22Rv1 (cell line): Measurements from ENCODE around the gene GDI1.

Experiments used
- ZFX ChIP-seq: fragments of 450-650 bp; IDR thresholded peaks from 2 replicates; pipeline ENCODE4 v1.6.1; 2017; ENCODE audit warnings: antibody characterized with exemption, borderline replicate concordance
- TF ChIP-seq, protein P1 (sequence below): fragments of 450-650 bp; IDR thresholded peaks from 2 replicates; pipeline ENCODE4 v1.5.1; 2017; ENCODE audit warnings: mild to moderate bottlenecking

DNA sequence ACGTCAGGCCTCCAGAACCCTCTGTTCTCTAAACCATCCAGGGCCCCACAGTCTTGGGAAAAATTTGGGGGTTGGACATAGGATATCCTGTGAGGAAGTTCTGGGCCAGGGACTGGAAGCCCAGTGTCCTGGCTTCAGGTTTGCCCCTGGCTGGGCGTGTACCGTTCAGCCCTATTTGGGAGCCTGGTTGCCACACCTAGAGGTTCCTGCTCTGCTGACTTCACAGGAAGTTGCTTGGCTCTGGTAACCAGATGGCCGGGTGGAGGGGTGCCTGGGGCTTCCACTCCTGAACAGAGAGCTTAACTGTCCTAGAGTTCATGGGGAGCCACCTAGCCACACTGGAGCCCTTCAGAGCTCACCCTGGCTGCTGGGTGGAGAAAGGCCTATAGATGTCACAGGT, 24.5 kb upstream of the GDI1 start:
- TF ChIP-seq, protein P1, sequence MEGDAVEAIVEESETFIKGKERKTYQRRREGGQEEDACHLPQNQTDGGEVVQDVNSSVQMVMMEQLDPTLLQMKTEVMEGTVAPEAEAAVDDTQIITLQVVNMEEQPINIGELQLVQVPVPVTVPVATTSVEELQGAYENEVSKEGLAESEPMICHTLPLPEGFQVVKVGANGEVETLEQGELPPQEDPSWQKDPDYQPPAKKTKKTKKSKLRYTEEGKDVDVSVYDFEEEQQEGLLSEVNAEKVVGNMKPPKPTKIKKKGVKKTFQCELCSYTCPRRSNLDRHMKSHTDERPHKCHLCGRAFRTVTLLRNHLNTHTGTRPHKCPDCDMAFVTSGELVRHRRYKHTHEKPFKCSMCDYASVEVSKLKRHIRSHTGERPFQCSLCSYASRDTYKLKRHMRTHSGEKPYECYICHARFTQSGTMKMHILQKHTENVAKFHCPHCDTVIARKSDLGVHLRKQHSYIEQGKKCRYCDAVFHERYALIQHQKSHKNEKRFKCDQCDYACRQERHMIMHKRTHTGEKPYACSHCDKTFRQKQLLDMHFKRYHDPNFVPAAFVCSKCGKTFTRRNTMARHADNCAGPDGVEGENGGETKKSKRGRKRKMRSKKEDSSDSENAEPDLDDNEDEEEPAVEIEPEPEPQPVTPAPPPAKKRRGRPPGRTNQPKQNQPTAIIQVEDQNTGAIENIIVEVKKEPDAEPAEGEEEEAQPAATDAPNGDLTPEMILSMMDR: no peak
- no peak for TF ChIP-seq ZFX
